IgD-negative memory B cell (primary cell): Measurements from ENCODE around the gene CNTLN. TPM values are rescaled to one million over a fixed set of nuclear protein-coding genes. Genes with fewer than 3 reads are reported as not detected.
"Not testable (repeated sequence)": the region's sequence is repeated elsewhere in the genome, so short reads cannot be mapped to it uniquely, and the experiment has no call there.

Source experiments
- H3K27ac Mint-ChIP-seq, 3 donors: one replicate each; pipeline ENCODE4 v1.8.0; 2020 to 2022; ENCODE audit warnings: mild to moderate bottlenecking in 3 of 3, mixed read lengths in 3 of 3, moderate library complexity in 1 of 3
- H3K27me3 Mint-ChIP-seq: one replicate; pipeline ENCODE4 v1.8.0; 2021; ENCODE audit warnings: mixed read lengths
- H3K36me3 Mint-ChIP-seq: one replicate; pipeline ENCODE4 v1.8.0; 2020; ENCODE audit warnings: mild to moderate bottlenecking, mixed read lengths
- H3K4me1 Mint-ChIP-seq, 3 donors: one replicate each; pipeline ENCODE4 v1.8.0; 2020 to 2022; ENCODE audit warnings: mixed read lengths in 3 of 3, mild to moderate bottlenecking in 1 of 3
- H3K4me3 Mint-ChIP-seq, 4 donors: one replicate each; pipeline ENCODE4 v1.8.0; 2020 to 2022; ENCODE audit warnings: mild to moderate bottlenecking in 4 of 4, mixed read lengths in 4 of 4, moderate library complexity in 3 of 4
- H3K9me3 Mint-ChIP-seq, 3 donors: one replicate each; pipeline ENCODE4 v1.8.0; 2020 to 2021; ENCODE audit warnings: mixed read lengths in 3 of 3, mild to moderate bottlenecking in 1 of 3
- polyA plus RNA-seq: library from polyadenylated mRNA; unstranded; fragments of 300-500 nt; fragmentation: Illumina TruSeq; gene quantifications from one replicate; pipeline ENCODE4 v1.2.3, GENCODE V29; 2021

CNTLN gene
- polyA plus RNA-seq, 1 donor from 2014 or later = 0.28 TPM

- Mint-ChIP-seq H3K36me3 (no peaks in the 10 kb centered on the region), H3K9me3 (peaks cover 0 to 7% (median 5%) of the 10 kb centered on the region in 3 donors), H3K27me3 (no peaks in the 10 kb centered on the region), H3K4me3 (no peak overlapping the region), H3K27ac (no peak overlapping the region), H3K4me1 (peaks cover 0 to 1% (median 0%) of the 10 kb centered on the region in 3 donors)
These were observed 385.6 kb downstream of the CNTLN start for GRCh38 chr9:17520268-17521064.

- H3K27ac Mint-ChIP-seq = no peak overlapping the region
- H3K27me3 Mint-ChIP-seq = no peaks in the 10 kb centered on the region
- no peaks in the 10 kb centered on the region for H3K36me3 Mint-ChIP-seq
- H3K4me3 Mint-ChIP-seq = no peak overlapping the region
- peaks cover 0 to 1% (median 0%) of the 10 kb centered on the region in 3 donors for H3K4me1 Mint-ChIP-seq
- no peaks in the 10 kb centered on the region for H3K9me3 Mint-ChIP-seq
These were observed 386.4 kb downstream of the CNTLN start for GRCh38 chr9:17521100-17521855.

- not testable (repeated sequence) for H3K4me3 Mint-ChIP-seq, H3K27me3 Mint-ChIP-seq, H3K4me1 Mint-ChIP-seq, H3K9me3 Mint-ChIP-seq, H3K27ac Mint-ChIP-seq, H3K36me3 Mint-ChIP-seq
These were observed 391.9 kb downstream of the CNTLN start for GRCh38 chr9:17526726-17527125.

- Mint-ChIP-seq H3K9me3 (no peaks in the 10 kb centered on the region), H3K4me1 (no peaks in the 10 kb centered on the region), H3K27ac (no peak overlapping the region), H3K27me3 (no peaks in the 10 kb centered on the region), H3K4me3 (no peak overlapping the region), H3K36me3 (no peaks in the 10 kb centered on the region)
These were observed 394.0 kb downstream of the CNTLN start for GRCh38 chr9:17528859-17529258.

GRCh38 chr9:17531642-17532254 lies 396.9 kb downstream of the CNTLN start:
- H3K4me3 Mint-ChIP-seq = no peak overlapping the region
- no peaks in the 10 kb centered on the region for H3K36me3 Mint-ChIP-seq
- no peaks in the 10 kb centered on the region for H3K4me1 Mint-ChIP-seq
- H3K27me3 Mint-ChIP-seq = no peaks in the 10 kb centered on the region
- H3K27ac Mint-ChIP-seq = no peak overlapping the region
- H3K9me3 Mint-ChIP-seq = no peaks in the 10 kb centered on the region

- Mint-ChIP-seq H3K27me3 (no peaks in the 10 kb centered on the region), H3K9me3 (no peaks in the 10 kb centered on the region), H3K4me3 (no peak overlapping the region), H3K36me3 (no peaks in the 10 kb centered on the region), H3K4me1 (no peaks in the 10 kb centered on the region), H3K27ac (peak overlapping the region in 1 of 3 donors; percentile 3)
These were observed 397.6 kb downstream of the CNTLN start for GRCh38 chr9:17532461-17532860.

- Mint-ChIP-seq H3K27me3 (no peaks in the 10 kb centered on the region), H3K9me3 (no peaks in the 10 kb centered on the region), H3K36me3 (no peaks in the 10 kb centered on the region), H3K4me1 (no peaks in the 10 kb centered on the region), H3K27ac (no peak overlapping the region), H3K4me3 (no peak overlapping the region)
These were observed 400.3 kb downstream of the CNTLN start for GRCh38 chr9:17535176-17535575.

- Mint-ChIP-seq H3K9me3 (peaks cover 0 to 4% (median 0%) of the 10 kb centered on the region in 3 donors), H3K4me3 (no peak overlapping the region), H3K27me3 (no peaks in the 10 kb centered on the region), H3K27ac (no peak overlapping the region), H3K36me3 (no peaks in the 10 kb centered on the region), H3K4me1 (no peaks in the 10 kb centered on the region)
These were observed 401.2 kb downstream of the CNTLN start for GRCh38 chr9:17536027-17536426.

- Mint-ChIP-seq H3K9me3 (peaks cover 2 to 11% (median 9%) of the 10 kb centered on the region in 3 donors), H3K27me3 (no peaks in the 10 kb centered on the region), H3K36me3 (no peaks in the 10 kb centered on the region), H3K4me3 (no peak overlapping the region), H3K4me1 (no peaks in the 10 kb centered on the region), H3K27ac (no peak overlapping the region)
These were observed 416.2 kb downstream of the CNTLN start for GRCh38 chr9:17551023-17551422.
